Gastrocnemius medialis (tissue), 4 donors: Measurements from ENCODE around the gene PRKAG3.

Experiments used
- CTCF ChIP-seq, 5 experiments: fragments of 450-650 bp in 3 of 5; fragments of 200-600 bp in 2 of 5; sonication (generic) in 2 of 5; IDR thresholded peaks in 4 of 5; conservative IDR thresholded peaks in 1 of 5; 1 replicate in 4 of 5; 2 replicates in 1 of 5; pipeline ENCODE4 v1.5.1; 2016 to 2019; ENCODE audit warnings: antibody characterized with exemption in 5 of 5, mild to moderate bottlenecking in 3 of 5, moderate library complexity in 3 of 5
- POLR2A ChIP-seq, 2 donors: fragments of 450-650 bp; IDR thresholded peaks; one replicate each; pipeline ENCODE4 v1.6.1; 2017; ENCODE audit warnings: antibody characterized with exemption in 2 of 2, mild to moderate bottlenecking in 2 of 2, moderate library complexity in 2 of 2

GRCh38 chr2:218812096-218812815 is 19.3 kb downstream of the PRKAG3 start:
- TF ChIP-seq CTCF (IDR thresholded peaks at IDR 0.05 in 4 of 5, conservative IDR thresholded peaks at IDR 0.05 in 1 of 5) (no peak), POLR2A (IDR thresholded peaks at IDR 0.05) (no peak)
